ENCODE results near the gene APLP2. TPM values are rescaled to one million over a fixed set of nuclear protein-coding genes. Genes with fewer than 3 reads are reported as not detected.

Gene APLP2
- total RNA-seq, 1 donor from 2014 or later = 770 TPM

DNA sequence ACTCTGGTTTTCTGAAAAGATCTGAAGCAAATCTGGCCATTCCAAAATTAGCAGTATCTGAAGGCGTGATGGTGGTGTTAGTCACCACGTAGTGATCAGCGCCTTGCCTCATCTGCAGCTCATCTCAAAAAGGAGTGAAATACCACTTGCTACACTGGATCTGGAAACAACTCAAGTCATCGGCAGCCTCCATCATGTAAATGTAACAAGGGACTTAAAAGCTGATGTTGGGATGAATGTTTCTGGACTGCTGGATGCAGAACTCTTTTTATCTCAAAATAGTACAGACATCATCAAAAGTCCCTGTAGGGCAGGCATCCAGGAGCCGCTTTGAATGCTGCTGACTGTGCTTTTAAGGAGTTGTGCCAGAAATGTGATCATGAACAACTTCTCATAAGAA, 14.1 kb upstream of the APLP2 start:
- no peak for DNase-seq (ENCODE audit: low read depth in 2 of 2)

DNA sequence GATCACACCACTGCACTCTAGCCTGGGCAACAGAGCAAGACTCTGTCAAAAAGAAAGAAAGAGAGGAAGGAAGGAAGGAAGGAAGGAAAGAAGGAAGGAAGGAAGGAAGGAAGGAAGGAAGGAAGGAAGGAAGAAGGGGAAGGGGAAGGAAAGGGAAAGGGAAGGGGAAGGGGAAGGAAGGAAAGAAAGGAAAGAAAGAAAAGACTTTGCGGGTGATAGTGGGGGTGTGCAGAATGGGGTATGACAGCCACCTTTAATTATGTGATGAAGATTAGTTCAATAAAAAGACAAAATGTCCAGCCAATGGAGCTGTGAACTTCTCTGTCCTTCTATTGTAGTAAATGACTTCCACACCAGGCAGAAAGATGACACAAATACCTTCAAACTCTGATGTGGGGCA, 8.7 kb upstream of the APLP2 start:
- DNase-seq (ENCODE audit: low read depth in 2 of 2) = no peak

DNA sequence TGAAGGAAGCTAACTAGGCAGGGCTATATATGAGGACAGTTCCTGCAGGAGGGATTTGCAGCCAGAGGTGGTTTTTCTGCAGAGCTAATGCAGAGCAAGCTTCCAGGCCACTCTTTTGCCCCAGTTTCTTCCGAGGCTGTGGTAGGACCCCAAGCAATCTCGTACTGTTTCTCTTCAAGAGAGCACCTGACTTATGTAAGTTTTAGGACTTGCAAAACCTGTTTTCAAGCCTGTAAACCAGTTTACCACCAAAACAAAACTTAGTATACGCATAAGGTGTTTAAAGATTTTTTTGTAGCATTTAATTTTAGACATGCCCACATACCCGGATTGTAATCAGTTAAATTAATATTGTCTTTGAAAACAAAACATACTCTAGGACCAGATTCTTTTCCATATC, 7.7 kb upstream of the APLP2 start:
- no peak for DNase-seq (ENCODE audit: low read depth in 2 of 2)

DNA sequence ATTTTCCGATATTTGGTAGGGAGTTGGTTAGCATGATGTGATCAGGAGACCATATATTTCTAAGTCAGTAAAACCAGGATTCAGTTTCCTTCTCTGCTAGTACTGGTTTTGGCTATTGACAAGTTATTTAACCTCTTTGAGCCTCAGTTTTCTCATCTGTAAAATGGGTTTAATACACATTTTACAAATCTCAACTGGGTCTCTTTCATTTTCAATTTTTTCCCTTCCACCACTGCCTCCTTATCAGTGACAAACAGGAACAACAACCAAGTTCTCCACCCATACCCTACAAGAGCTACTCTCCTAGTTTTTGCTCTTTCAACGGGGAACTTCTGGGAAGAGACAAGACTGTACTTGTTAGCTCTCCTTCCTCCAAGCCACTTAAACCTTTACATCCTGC, 6.2 kb upstream of the APLP2 start:
- DNase-seq (ENCODE audit: low read depth in 2 of 2) = no peak

DNA sequence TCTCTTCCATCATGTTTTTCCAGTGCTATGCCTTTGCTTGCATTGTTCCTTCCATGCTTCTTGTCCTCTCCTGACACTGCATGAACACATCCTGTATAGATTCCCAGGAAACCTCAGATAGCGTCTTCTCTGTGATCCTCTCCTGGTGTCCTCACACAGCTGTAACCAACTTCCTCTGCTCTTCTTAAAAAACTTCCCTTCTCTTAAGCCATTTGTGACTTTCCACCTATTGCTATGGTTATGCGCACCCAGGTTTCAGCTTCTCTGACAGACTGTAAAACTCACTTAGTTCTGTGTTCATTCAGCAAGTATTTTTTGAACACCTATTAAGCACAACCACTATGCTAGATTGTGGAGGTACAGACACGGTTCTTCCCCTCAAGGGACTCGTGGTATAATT, 5.1 kb upstream of the APLP2 start:
- DNase-seq (ENCODE audit: low read depth in 2 of 2) = no peak

DNA sequence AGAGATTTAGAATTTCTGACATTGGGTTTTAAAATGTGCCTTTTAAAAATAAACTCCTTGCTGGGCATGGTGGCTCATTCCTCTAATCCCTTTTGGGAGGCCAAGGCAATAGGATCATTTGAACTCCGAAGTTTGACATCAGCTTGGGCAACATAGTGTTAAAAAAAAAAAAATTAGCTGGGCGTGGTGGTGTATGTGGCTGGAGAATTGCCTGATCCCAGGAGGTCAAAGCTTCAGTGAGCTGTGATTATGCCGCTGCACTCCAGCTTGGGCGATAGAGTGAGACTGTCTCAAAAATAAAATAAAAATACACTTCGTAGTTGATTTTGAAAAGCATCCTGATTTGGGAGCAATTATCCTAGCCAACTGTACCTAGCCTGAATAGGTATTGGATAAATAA, 3.4 kb upstream of the APLP2 start:
- DNase-seq (ENCODE audit: low read depth in 2 of 2) = no peak

DNA sequence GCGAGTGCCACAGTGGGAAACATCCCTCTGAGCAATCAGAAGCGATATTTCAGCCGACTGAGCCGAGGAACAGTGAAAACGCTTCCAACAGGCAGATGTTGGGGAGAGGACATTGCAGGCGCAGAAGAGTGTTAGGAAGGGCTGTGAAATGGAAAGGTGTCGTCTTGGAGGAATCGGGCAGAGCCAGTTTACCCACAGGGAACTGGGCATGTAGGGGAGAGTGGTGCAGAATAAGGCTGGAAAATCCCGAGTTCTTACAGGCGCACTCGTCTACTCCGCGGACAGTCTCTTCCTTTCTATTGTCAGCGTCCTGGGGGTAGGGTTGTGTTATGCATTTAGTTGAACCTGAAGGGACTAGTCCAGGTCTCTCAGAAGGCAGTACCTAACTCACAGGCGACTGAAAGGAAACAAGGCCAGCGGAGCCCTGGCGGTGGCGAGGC, 1.1 kb upstream of the APLP2 start:
- no peak for DNase-seq (ENCODE audit: low read depth in 2 of 2)

DNA sequence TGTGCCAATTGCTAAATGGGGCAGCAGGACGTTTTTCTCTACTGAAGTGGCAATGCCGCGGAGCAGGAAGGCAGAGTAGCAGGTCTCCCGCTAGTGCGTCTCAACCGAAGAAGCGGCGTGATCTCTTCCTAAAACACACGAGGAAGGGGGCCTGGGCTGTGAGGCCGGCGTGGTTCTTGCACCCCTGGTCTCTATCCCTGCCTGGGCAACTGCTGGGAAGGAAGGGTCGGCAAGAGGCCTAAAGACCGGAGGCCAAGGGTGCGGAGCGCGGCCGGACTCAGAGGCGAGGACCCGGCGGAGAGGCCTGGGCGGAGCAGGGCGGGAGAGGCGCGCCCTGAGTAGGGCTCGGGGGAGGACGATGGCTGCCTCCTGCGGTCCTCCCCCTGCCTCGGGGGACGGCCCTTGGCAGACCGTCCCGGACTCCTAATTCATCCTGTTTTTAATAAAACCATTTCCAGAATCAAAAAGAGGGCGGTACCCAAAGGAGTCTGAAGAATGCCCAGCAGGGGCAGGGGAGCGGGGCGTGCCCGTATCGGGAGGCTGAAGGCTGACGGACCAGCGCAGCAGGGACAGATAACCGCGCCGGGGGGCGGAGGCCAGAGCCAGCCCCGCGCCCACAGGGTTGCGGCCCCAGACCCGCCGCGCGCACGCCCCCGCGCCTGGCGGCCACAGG, 572 bp upstream of the APLP2 start:
- DNase-seq (ENCODE audit: low read depth in 2 of 2) = peak; percentile 53 to 87

DNA sequence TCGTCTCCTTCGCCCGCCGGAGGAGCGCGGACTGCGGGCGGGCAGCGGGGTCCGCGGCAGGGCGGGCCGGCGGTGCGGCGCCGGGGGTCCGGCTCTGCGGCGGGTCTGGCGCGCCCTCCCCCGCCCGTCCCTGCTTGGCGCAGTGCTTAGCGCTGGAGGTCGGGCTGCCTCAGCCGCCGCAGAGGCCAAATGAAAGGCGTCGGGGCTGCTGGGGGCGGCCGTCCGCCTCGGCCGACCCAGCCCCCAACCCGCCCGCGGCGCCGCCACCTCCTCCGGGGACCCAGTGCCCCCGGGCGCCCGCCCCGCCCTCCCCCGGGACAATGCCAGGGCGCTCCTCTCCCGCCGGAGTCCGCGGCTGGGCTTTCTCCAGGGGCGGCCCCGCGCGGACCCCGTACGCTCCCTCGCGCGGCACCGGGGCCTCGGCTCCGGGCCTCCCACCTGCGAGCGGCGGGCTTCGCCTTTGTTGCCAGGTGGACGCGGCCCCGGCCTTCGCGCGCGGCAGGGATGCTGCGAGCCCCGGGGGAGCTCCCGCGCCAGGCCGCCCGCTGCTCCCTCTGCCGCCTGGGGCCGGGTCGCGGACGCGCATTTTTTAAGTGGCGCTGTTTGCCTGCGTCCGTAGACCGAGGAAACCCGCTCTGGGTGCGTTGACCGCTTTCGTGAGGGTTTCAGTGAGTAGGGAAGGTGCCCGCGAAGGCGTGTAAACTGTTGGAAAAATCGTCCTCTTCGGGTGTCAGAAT, 583 bp downstream of the APLP2 start:
- DNase-seq (ENCODE audit: low read depth in 2 of 2) = peak in 1 of 2 donors; percentile 41

DNA sequence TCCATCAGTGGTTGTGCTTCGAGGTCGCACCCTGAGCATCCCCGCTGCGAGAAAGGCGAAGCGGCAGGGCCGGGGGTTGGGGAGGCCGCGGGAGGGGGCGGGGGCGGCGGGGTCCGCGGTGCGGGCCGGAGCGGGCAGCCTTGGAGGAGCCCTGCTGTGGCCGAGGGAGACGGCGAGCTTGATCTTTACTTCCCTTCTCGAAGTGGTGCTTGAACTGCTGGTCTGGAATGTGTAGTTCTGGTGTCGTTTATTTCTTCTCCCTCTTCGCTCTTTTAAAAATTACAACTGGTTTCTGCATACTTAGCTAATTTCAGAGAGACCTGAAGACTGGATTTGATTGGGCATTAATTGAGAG, 1.1 kb downstream of the APLP2 start:
- peak in 1 of 2 donors; percentile 36 for DNase-seq (ENCODE audit: low read depth in 2 of 2)

DNA sequence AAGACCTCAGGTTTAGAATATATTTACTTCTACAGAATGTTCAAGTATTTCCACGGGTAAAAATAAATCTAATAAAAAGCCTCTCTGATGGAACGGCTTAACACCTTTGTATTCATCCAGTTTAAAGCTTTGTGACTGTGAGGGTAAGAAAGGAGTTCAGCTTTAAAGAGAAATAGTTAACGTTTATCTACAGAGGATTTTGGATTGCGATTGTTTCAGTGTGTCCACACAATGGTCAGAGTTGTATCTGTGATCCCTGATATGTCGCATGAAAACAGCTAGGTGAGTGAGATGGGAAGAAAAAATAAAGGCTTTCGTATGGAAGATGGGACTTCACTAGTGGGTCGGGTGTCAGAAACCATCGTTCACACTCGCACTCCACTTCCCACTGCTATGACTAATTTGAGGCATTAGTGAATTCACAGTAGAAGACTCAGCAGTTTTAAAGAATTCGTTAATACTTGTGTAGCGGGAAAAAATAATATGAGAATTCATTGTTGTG, 1.6 kb downstream of the APLP2 start:
- peak; percentile 43 to 74 for DNase-seq (ENCODE audit: low read depth in 2 of 2)

DNA sequence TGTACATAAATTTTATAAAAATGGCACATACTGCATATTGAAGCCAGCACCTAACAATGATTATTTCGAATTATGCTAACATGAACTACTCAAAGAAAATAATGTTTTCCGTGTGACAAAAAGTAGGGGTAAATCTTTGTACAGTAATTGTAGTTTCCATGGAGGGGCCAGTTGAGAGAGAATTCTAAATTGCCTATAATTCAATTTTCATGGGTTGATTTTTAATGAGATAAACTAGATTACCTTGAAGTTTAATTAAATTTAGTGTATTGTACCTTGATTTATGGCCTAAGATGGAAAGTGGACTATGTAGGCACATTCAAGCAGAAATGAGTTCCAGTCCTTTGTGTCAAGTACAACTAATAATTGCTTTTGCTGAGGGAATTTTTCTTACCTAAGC, 5.0 kb downstream of the APLP2 start:
- DNase-seq (ENCODE audit: low read depth in 2 of 2) = no peak

DNA sequence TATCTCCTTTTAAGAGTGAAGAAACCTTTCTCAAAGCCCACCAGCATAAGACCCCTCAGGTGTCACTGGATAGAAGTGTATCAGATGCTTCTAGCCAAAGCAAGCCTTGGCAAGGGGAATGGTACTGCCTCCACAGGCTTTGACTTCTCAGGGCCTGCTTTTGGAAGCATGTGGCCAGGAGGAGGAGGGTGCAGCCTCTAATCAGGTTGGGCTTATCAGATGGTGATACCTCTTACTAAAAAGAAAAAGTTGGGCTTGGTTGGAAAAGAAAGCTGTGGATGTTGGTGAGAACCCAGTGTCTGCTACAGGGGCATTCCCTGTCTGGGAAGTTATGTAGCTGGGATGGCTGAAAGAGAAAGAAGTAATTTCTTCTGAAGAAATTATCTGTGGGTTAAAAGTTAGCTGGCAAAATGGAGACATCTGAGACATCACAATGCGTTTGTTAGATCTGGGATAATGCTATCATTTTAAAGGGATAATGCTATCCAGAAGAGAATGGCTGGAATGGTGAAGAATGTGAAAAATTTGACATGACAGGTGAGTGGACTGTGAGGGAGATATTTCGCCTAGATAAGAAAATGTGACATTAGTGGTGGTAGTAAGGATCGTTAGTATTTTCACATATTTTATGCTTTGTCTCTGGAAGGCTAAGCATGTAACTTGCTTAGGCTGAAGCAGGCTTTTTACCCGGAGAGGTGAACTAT, 7.2 kb downstream of the APLP2 start:
- DNase-seq (ENCODE audit: low read depth in 2 of 2) = no peak

DNA sequence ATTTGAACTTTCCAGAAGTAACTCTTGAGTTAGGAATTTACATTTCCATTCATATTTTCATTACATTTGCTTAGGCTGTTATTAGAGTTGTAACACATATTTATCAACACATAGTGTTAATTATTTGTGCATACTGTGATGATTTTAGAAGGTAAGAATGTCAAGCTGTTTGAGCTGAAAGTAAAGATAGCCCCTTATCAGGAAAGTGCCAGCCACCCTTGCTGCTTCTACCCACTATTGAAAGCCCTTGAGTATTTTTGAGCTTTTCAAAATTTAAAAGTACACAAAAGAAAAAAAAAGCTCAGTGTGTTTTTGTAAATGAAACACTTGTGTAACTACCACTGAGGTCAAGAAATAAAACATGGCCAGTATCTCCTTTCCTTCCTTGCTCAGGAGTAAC, 8.0 kb downstream of the APLP2 start:
- no peak for DNase-seq (ENCODE audit: low read depth in 2 of 2)

DNA sequence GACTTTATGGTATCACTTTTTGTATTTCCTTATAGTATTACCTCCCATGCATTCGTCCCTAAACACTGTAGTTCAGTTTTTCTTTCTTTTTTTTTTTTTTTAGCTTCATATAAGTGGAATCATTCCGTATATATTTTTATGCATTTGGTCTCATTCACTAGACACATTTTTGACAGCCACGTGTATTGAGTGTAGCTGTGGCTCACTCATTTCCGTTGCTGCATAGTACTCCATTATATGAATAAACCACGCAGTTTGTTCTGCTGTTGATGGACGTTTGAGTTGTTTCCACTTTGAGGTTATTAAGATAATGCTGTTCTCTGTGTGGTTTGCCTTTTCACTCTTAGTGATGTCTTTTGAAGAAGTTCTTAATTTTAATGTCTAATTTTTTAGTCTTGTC, 8.4 kb downstream of the APLP2 start:
- DNase-seq (ENCODE audit: low read depth in 2 of 2) = no peak

DNA sequence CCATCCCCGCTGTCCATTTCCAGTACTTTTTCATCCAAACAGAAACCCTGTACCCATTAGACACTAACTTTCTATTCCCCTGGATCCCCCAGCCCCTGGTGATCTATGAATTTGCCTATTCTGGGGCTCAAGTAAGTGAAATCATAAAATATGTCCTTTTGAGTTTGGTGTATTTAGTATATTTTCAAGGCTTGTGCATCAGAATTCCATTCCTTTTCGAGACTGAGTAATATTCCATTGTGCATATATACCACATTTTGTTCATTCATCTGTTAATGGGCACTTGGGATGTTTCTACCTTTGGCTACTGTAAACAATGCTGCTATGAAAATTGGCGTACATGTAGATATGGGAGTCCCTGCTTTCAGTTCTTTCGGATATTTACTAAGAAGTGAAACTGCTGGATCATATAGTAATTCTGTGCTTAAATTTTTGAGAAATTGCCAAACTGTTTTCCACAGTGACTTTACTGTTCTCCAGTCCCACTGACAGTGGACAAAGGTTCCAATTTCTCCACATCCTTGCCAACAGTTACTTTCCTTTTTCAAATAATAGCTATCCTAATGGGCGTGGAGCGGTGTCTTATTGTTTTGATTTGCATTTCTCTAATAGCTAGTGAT, 16.1 kb downstream of the APLP2 start:
- no peak for DNase-seq (ENCODE audit: low read depth in 2 of 2)

DNA sequence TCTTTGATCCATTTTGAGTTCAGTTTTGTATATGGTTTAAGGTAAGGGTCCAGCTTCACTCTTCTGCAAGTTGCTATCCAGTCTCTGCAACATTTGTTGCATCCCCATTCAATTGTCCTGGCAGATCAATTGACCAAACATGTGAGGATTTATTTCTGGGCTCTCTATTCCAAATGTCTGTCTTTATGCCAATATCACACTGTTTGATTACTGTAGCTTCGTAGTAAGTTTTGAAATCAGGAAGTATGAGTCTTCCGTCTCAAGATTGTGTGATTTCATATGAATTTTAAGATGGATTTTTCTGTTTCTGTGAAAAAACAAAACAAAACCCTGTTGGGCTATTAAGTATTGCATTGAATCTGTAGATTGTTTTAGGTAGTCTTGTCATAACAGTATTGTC, 17.0 kb downstream of the APLP2 start:
- no peak for DNase-seq (ENCODE audit: low read depth in 2 of 2)

DNA sequence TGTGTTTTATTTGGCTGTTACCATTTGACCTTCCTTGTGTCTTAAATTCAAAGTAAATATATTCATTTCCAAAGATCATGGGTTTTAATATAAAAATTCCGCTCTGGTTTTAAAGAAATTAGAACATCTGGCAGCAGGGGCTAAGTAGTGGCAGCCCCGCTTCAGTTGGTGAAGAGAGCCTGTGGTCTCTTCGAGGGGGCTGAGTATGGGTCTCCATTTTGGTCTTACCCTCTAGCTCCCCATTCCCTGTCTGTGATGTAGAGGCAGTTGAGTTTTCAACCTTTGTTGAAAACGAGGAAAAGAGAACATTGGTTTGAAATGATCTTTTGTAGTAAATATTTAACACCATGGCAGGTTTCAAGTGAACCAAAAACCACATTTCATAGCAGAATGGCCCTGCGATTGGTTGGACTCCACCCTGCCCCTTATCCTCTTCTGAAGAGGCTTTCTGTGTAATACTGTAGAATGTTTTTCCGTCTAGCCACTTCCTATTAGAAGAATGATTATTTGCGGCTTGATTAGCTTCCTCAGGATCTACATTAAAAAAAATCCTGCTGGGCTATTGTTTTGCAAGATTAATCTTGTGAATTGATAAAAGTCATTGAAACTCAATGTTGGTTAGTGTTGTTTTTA, 17.7 kb downstream of the APLP2 start:
- peak in 1 of 2 donors; percentile 20 for DNase-seq (ENCODE audit: low read depth in 2 of 2)

DNA sequence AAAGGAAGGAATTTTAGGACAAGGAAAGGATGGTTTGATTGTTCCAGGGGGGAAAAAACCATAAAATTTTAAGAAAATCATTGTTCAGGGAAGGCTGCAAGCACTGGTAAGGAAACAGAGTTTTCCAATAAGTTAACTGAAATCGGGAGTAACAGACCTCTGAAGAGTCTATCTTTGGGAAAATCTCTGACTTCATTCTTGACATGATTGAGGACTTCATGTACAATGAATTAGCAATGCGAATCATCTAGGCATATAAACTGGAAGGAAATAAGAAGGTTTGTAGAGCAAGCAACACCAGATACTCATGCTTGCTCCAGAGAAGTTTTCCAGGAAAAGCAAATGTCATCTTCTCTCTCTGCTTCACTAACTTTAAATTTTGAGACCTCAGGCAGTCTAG, 18.5 kb downstream of the APLP2 start:
- no peak for DNase-seq (ENCODE audit: low read depth in 2 of 2)

DNA sequence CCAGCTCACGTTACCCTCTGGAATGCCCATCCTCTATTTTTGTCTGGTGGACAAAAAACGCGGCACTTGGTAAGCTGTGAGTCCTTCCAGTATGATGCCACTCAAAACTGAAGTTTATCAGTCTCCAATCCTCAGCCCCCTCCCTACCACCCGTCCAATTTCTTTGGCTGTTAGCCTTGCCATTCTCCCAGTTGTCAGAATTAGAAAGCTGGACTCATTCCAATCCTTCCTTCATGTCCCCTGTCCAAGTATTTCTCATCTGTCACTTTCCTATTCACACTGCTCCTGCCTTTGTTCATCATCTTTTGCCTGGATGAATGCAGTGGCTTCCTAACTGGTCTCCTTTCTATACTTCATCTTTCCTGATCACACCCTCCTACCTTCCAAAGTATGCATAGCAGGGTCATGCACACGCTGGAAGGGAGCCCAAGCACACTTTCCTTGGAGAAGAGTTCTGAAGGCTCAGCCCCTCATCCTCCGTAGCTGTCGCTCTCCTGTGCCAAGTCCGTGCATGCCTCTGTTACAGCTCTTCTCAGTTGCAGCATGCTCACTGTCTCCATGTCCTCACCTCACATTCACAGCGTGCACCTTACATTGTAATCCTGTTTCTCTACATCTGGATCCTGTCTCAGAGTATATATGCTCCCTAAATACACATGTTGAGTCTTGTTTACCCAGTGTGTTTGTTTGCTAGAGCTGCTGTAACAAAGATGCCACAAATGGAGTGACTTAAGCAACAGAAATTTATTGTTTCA, 19.4 kb downstream of the APLP2 start:
- DNase-seq (ENCODE audit: low read depth in 2 of 2) = peak in 1 of 2 donors; percentile 32

DNA sequence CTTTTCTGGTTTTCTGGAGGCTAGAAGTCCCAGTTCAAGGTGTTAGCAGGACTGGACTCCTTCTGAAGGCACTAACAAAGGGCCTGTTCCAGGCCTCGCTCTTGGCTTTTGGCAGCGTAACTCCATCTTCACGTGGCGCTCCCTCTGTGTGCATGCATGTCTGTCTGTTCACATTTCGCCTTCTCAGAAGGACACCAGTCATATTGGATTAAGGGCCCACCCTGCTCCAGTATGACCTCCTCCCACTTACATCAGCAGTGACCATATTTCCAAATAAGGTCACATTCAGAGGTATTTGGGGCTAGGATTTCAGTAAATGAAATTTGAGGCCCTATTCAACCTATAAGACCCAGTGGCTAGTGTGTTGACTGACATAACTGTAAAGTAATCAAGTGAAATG, 20.0 kb downstream of the APLP2 start:
- no peak for DNase-seq (ENCODE audit: low read depth in 2 of 2)
